ENCODE data around the gene TRIM9.

The TRIM9 gene

GRCh38 chr14:51116682-51117081 is 21.8 kb upstream of the TRIM9 start:
- TF ChIP-seq CTCF (IDR thresholded peaks at IDR 0.05; ENCODE audit: extremely low read depth, insufficient read depth, missing control alignments), result no peak
- in situ Hi-C loops (cut with MboI; ENCODE audit: low pct_unique_long_range_greater_than_20kb, low sequenced_read_pairs, unreplicated experiment), result no loop called here
- DNase-seq (ENCODE audit: low spot score), result no peak

DNA sequence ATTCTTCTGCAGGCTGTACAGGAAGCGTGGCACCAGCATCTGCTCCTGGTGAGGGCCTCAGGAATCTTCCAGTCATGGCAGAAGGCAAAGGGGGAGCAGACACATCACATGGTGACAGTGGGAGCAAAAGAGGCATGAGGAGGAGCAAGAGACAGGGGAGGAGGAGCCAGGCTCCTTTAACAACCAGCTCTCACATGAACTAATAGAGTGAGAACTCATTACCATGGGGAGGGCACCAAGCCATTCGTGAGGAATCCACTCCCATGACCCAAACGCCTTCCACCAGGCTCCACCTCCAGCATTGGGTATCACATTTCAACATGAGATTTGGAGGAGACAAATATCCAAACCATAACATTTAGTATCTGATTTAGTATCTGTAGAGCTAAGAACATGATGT is 14.7 kb upstream of the TRIM9 start:
- in situ Hi-C loops (cut with MboI; ENCODE audit: low pct_unique_long_range_greater_than_20kb, low sequenced_read_pairs, unreplicated experiment), result no loop called here
- no peak for TF ChIP-seq CTCF (IDR thresholded peaks at IDR 0.05; ENCODE audit: extremely low read depth, insufficient read depth, missing control alignments)
- DNase-seq (ENCODE audit: low spot score), result no peak

DNA sequence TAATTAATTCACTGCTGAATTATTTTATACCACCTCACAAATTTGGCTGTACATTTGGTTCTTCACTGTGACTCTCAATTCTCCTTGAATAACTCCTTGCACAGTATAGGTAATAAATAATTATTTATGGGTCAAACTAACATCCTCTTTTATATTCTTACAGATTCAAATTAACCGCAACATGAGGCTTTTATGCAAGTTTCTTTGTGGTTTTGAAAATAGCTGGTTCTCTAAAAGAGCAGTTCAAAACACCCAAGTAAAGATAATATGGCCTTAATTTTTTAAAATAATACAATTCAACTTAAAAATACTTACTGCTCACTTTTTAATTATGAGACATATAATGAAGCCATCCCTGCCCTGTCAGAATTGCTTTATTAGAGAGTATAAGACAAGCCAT is 12.9 kb upstream of the TRIM9 start:
- in situ Hi-C loops (cut with MboI; ENCODE audit: low pct_unique_long_range_greater_than_20kb, low sequenced_read_pairs, unreplicated experiment), result no loop called here
- TF ChIP-seq CTCF (IDR thresholded peaks at IDR 0.05; ENCODE audit: extremely low read depth, insufficient read depth, missing control alignments), result no peak
- no peak for DNase-seq (ENCODE audit: low spot score)

DNA sequence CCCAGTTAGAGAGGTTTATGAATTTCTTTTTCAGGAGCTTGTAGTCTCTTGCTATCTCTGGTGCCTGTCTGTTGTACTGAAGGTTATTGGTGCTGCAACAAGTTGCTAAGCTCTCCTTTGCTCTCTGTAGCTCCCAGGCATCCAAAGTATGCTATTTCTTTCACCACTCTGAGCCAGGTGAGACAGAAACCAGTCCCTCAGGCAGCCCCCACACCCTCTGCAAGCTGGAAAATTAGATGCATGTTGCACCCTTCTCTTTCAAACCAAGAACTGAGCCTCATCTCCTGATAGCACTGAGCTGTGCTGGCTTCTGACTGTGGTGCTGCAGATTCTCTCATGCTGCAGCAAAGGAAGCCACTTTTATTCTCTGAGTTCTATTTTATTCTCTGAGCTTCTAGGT is 9.6 kb upstream of the TRIM9 start:
- no peak for DNase-seq (ENCODE audit: low spot score)
- TF ChIP-seq CTCF (IDR thresholded peaks at IDR 0.05; ENCODE audit: extremely low read depth, insufficient read depth, missing control alignments), result no peak
- in situ Hi-C loops (cut with MboI; ENCODE audit: low pct_unique_long_range_greater_than_20kb, low sequenced_read_pairs, unreplicated experiment), result no loop called here

- no peak for DNase-seq (ENCODE audit: low spot score)
- in situ Hi-C loops (cut with MboI; ENCODE audit: low pct_unique_long_range_greater_than_20kb, low sequenced_read_pairs, unreplicated experiment), result no loop called here
- TF ChIP-seq CTCF (IDR thresholded peaks at IDR 0.05; ENCODE audit: extremely low read depth, insufficient read depth, missing control alignments), result no peak
Measured at GRCh38 chr14:51097287-51097686, 2.4 kb upstream of the TRIM9 start.

GRCh38 chr14:51096870-51097269 is 2.0 kb upstream of the TRIM9 start:
- no peak for TF ChIP-seq CTCF (IDR thresholded peaks at IDR 0.05; ENCODE audit: extremely low read depth, insufficient read depth, missing control alignments)
- in situ Hi-C loops (cut with MboI; ENCODE audit: low pct_unique_long_range_greater_than_20kb, low sequenced_read_pairs, unreplicated experiment), result no loop called here
- no peak for DNase-seq (ENCODE audit: low spot score)

All from GM13977 (cell line).